8988T (cell line): ENCODE results near the gene SLC25A6.
"Not testable (repeated sequence)": the region's sequence is repeated elsewhere in the genome, so short reads cannot be mapped to it uniquely, and the experiment has no call there.

Source experiments
- DNase-seq: peaks from one replicate; pipeline ENCODE4 v3.0.0; 2011

Gene SLC25A6

DNA sequence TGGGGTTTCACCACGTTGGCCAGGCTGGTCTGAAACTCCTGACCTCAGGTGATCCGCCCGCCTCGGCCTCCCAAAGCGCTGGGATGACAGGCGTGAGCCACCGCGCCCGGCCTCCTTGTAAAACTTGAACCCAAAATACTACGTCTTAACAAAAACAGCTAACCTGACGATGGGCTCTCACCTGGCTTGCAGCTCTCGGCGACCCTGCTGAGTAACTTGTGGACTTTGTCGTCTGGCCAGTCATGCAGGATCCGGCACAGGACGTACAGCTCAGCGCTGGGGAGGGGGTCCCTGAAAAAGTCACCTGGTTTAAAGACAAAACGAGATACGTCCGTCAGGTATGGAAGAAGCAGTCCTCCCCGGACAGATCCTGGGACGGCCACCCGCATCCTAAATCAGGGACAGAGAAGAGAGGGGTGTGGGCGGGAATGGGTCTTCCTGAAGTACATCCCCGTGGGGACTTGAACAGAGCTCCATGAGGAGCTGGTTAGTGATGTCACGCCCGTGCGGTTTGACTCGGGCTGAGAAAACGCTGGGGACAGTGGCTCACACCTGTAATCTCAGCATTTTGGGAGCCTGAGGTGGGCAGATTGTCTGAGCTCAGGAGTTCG lies 20.7 kb upstream of the SLC25A6 start:
- no peak for DNase-seq

DNA sequence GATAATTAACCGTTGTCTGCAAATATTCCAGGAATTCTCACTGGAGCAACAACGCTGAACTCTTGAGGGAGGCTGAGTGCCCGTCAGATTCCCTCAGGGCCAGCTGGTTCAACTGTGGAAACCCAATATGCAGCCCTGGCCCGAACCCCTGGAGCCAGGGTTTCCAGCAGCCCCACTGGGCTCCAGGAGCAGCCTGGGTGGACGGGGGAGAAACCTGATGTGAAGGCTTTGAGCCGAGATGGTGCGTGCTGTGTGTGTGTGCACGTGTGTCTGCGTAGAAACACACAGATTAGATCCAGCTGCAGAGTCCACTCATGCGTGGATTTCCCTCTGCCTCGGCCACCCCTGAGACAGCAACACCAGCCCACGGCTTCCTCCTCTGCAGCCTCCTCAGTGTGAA lies 19.4 kb upstream of the SLC25A6 start:
- DNase-seq: no peak

DNA sequence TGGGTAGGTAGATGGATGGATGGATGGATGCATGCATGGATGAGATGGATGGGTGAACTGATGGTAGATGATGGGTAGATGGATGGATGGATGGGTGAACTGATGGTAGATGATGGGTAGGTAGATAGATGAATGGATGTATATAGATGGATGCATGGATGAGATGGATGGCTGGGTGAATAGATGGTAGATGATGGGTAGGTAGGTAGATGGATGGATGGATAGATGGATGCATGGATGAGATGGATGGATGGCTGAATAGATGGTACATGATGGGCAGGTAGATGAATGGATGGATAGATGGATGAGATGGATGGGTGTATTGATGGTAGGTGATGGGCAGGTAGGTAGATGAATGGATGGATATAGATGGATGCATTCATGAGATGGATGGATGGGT lies 15.1 kb upstream of the SLC25A6 start:
- no peak for DNase-seq

DNA sequence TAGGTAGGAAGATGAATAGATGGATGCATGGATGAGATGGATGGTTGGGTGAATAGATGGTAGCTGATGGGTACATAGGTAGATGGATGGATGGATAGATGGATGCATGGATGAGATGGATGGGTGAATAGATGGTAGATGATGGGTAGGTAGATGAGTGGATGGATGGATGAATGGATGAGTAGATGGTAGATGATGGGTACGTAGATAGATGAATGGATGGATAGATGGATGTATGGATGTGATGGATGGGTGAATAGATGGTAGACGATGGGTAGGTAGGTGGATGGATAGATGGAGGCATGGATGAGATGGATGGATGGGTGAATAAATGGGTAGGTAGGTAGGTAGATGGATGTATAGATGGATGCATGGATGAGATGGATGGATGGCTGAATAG lies 13.9 kb upstream of the SLC25A6 start:
- DNase-seq: not testable (repeated sequence)

DNA sequence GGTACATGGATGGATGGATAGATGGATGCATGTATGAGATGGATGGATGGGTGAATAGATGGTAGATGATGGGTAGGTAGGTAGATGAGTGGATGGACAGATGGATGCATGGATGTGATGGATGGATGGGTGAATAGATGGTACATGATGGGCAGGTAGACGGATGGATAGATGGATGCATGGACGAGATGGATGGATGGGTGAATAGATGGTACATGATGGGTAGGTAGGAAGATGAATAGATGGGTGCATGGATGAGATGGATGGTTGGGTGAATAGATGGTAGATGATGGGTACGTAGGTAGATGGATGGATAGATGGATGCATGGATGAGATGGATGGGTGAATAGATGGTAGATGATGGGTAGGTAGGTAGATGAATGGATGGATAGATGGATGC lies 12.0 kb upstream of the SLC25A6 start:
- not testable (repeated sequence) for DNase-seq

DNA sequence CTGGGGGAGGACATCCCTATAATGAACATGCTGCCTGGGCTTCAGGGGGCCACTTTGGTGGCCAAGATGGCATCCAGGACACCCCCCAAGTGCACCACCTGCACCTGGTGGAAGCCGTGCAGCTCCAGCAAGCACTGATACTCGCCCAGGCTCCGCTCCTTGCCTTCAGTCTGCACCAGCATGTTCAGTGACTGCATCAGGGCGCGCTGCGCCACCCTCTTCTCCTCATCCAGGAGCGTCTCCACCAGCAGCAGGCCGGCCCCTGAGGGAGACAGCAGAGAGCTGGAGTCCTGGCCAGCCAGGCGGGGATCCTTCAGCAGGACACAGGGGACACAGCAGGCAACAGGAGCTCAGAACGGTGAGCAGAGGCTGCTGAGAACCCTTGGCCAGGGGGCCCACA lies 11.3 kb upstream of the SLC25A6 start:
- DNase-seq: no peak

DNA sequence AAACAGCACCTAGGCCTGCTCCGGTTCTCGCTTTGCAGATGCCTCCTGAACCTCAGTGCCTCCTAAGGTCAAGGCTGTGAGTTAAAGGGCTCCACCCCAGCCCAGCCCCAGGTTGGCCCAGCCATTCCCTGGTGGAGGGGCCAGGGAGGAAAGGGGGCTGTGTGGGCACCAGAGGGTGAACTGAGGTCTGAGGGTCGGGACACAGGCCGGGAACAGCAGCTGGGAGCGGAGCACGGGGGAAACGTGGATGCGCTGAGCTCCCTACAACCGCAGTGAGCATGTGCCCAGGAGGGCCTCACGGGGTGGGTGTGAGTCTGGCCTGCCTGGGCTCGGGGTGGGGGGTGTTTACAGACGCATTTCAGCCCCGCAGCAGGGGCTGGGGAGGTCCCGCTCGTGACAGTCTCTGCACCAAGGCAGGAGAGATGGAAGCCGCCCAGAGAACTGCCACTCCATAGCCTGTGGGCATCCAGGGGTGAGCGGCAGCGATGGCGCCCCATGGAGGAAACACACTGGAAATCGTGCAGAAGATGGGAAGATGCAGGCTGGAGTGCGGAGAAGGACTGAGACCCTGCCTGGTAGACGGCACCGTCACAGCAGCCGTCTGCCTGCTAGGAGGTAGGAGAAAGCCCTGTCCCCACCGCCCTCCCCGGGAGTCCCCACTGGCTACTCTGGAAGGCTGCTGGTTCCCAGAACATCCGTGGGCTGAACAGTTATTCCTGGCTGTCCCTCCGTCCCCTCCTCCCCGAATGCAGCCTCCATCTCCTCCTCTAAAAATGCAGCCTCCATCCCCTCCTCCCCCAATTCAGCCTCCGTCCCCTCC lies 9.9 kb upstream of the SLC25A6 start:
- DNase-seq: no peak

DNA sequence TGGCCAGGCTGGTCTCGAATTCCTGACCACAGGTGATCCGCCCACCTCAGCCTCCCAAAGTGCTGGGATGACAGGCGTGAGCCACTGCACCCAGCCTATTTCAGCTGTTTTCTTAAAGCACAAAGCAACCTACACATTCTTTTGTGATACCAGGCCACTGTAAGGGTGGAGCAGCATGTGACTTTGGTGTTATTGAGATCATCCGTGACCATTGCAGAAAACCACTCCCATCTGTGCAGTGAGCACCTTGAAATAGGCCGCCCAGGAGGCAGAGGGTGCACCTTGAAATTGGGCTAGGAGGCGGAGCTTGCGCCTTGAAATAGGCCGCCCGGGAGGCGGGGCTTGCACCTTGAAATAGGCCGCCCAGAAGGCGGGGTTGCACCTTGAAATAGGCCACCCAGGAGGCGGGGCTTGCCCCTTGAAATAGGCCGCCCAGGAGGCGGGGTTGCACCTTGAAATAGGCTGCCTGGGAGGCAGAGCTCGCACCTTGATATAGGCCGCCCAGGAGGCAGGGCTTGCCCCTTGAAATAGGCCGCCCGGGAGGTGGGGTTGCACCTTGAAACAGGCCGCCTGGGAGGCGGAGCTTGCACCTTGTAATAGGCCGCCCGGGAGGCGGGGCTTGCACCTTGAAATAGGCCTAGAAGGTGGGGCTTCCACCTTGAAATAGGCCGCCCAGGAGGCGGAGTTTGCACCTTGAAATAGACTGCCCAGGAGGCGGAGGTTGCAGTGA lies 9.0 kb upstream of the SLC25A6 start:
- DNase-seq: no peak

DNA sequence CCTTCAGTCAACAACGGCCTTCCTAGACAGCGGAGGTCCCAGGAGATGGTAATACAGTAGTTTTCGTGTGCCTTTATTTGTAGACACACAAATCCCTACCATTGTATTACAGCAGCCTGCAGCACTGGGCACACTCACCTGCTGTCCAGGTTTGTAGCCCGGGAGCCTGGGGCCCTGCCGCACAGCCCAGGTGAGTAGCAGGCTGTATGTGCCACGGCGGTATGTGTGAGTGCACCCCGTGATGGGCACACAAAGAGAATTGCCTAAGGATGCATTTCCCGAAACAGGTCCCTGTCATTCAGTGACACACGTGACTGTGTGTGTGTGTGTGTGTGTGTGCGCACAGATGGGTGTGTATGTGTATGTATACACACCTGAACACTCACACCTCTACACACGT lies 8.1 kb upstream of the SLC25A6 start:
- DNase-seq: no peak

DNA sequence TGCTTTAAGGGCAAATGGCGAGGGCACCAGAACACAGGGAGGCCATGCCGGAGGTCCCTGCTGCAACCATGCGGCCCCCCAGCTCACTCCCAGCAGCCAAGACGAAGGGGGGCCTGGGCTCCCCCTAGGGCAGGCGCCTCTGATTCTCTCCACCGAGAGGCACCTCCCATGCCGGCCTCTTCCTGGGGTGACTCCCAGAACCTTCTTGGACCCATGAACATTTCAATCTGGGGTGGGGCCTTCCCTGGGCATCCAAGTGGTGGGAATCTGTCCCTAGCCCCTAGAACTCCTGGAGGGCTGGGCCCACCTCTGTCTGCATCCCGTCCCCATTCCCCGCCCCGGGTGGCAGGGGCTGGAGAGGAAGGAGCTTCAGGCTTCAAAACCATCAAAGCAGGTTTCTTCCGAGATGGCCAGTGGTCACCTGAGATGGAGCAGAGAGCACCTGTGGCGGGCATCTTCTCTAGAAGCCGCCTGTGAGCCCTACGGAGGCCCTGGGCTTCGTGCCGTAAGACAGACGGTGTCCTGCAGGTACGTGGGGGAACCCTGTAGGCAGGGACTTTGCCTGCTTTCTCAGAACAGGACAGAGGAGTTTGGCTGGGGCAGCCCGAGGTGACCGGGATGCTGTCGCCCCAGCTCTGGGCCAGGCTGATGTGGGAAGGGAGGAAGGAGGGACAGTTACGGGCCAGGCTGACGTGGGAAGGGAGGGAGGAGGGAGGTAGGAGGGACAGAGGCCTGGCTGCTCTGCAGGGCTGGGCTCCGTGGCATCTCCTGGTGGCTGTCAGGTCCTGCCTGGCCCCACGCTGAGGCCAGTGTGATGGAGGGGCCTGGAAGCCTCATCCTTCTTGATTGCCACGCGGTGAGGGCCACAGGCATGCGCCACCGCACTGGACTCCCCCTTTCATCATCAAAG lies 6.8 kb upstream of the SLC25A6 start:
- DNase-seq: no peak

DNA sequence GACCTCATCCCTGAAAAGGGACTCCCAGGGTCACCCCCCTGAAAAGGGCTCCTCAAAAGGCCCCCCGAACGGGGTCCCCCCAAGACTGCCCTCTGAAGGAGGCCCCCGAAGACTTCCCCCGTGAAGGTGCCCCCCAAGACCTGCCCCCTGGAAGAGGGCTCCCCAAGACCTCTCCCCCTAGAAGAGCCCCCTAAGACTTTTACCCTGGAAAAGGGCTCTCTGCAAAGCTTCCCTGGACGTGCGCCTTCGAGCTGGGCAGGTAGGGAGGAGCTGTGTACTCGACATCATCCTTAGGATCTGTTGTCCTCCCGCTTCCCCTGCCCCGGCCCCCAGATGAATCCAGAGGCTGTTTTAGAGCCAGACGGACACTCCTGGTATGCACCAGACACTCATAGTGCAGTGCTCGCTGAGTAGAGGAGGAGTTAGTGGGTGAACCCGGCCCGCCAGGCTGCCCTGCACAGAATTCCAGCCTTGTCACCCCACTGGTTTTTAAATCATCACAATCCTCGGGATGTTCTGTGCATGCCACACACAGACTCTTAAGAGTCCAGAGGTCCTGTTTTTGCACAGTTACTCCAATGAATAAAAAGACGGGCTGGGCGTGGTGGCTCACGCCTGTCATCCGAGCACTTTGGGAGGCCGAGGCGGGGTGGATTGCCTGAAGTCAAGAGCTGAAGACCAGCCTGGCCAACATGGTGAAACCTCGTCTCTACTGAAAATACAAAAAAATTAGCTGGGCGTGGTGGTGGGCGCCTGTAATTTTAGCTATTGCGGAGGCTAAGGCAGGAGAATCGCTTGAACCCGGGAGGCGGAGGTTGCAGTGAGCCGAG lies 5.7 kb upstream of the SLC25A6 start:
- no peak for DNase-seq

DNA sequence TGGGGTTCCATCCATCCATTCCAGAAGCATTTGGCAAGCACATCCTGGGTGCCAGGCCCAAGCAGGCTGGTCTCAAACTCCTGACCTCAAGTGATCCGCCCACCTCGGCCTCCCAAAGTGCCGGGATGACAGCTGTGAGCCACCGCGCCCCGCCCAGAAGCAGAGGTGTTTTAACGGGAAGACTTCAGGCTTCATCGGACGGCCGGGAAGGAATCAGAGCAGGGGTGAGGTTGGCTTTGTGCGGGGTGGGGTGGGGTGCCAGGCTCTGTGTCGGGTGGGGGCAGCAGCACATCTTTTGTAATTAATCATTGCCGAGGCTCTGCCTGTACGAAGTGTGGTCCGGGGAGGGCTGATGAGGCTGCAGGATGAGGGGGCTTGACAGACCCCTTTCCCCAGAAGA lies 5.1 kb upstream of the SLC25A6 start:
- no peak for DNase-seq

DNA sequence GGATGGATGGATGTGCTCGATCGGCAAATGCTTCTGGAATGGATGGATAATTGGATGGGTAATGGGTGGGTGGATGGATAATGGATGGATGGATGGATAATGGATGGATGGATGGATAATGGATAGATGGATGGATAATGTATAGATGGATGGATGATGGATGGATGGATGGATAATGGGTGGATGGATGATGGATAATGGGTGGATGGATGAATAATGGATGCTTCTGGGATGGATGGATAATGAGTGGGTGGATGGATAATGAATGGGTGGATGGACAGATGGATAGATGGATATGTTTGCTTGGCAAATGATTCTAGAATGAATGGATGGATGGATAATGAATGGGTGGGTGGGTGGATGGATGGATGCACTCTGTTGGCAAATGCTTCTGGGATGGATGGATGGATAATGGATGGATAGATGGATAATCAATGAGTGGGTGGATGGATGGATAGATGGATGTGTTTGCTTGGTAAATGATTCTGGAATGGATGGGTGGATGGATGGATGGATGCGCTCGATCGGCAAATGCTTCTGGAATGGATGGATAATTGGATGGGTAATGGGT lies 3.8 kb upstream of the SLC25A6 start:
- no peak for DNase-seq

DNA sequence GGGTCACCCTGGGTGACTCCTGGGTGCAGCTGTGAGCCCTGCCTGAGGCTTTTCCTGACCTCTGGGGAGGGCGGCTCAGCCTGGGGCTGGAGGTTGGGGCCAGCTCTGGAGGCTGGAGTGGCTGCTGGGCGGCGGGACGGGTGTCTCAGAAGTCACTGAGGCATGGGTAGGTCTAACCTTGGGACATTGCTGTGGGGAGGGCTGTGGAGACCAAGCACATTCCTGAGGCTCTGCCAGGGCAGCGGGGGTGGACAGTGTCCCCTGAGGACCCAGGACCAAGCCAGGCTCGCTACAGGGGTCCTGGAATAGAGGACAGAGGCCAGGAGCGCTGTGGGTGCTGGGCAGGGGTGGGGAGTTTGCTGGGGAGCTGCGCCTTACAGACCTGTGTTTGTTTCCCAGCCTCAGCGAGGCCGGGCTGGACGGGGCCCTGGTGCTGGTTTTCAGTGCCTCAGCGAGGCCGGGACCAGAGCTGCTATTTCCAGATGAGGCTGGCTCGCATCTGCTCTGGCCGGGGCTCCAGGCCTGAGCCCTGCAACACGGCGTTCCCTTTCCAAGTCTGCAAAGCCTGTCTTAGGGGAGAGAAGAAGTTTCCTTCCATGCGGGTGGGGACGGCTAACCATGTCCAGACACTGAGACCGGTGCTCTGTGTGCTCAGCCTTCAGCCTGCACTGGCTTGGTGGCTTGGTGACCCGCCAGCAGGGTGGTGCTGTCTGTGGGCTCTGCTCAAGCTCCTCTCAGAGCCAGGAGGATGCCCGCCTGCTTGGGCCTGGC lies 3.0 kb upstream of the SLC25A6 start:
- DNase-seq: no peak

DNA sequence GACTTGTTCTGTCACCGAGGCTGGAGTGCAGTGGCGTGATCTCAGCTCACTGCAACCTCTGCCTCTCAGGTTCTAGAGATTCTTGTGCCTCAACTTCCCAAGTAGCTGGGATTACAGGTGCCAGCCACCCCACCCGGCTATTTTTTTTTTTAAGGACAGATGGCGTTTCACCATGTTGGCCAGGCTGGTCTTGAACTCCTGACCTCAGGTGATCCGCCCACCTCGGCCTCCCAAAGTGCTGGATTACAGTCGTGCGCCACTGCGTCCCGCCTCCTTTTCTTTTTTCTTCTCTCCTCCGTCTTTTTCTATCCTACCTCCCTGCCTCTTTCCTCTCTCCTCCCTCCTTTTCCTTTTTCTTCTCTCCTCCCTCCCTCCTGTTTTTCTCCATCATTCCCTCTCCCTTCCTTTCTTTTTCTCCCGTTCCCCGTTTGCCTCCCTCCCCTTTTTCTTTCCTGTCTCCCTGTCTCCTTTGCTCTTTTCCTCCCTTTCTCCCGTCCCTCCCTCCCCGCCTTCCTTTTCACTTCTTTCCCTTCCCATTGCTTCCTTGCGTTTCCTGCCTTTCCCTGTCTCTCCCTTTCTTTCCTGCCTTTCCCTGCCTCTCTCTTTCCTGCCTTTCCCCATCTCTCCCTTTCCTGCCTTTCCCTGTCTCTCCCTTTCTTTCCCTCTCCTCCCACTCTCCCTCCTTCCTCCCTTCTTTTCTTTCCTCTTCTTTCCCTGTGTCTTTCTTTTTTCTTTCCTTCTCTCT lies 2.1 kb upstream of the SLC25A6 start:
- DNase-seq: no peak

DNA sequence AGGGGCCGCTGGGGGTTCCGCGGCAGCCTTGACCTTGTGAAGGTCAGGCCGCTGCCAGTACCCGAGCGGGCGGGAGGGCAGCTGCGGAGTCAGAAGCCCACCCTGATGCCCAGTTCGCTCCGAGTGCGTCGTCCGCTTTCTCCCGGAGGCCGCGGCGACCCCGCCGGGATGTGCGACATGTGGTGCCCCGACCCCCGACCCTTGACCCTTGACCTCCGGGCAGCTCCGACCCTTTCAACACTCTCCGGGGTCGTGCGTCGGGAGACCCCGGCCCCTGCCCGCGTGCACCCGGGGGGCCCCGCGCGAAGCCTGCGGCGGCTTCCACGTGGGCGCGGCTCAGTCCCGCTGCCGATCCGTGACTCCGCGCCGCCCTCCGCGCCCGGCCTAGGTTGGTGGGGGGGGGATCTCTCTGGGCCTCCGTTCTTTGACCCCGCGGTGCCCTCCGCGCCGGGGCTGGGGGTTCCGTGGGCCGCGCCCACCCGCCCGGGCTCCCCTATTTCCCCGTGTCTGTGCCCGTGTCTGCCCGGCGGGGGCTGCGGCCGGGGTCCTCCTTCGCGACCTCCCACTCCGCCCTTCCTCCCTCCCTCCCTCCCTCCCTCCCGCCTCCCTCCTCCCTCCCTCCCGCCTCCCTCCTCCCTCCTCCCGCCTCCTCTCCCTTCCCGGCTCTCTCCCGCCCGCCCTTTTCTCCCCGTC lies 609 bp upstream of the SLC25A6 start:
- no peak for DNase-seq

DNA sequence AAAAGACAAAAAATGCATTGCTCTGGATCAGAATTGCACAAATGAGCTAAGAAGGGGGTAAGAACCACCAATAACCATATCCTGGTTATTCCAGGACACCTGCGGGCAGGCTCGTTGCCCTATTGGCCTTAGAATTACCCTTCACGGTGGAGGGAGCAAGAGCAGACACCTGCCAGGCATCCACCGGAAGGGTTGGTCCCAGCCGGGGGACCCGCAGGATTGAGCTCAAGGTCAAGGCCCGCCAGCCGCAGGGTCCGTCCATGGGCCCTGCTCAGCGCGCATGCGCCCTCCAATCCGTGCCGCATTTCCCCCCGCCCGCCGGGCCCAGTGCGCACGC lies 575 bp downstream of the SLC25A6 start:
- peak; percentile 94 for DNase-seq

DNA sequence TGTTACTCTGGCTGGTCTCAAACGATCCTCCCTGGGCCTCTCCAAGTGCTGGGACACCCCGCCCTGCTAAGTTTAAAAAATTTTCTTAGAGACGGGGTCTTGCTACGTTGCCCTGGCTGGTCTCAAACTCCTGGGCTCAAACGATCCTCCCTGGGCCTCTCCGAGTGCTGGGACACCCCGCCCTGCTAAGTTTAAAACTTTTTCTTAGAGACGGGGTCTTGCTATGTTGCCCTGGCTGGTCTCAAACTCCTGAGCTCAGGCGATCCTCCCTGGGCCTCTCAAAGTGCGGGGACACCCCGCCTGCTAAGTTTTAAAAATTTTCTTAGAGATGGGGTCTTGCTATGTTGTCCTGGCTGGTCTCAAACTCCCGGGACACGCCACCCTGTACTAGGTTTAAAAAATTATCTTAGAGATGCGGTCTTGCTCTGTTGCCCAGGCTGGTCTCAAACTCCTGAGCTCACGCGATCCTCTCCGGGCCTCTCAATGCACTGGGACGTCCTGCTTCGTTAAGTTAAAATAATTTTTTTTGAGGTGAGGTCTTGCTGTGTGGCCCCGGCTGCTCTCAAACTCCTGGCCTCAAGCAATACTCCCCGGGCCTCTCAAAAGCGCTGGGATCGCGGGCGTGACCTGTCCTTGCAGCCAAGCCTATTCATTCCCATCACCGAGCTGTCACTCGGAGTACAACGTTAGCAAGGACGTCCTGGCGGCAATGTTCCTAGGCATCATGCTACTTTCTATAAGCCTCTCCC lies 1.1 kb downstream of the SLC25A6 start:
- DNase-seq: no peak

DNA sequence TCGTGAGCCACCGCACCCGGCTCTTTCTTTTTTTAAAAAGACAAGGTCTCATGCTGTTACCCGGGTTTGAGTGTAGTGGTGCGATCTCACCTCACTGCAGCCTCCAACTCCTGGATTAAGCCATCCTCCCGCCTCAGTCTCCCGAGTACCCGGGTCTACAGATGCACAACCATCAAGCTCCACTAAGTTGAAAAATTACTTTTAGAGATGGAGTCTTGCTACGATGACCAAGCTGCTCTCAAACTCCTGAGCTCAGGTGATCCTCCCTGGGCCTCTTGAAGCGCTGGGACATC lies 2.0 kb downstream of the SLC25A6 start:
- no peak for DNase-seq
